Sigmoid colon (tissue), 7 donors: ENCODE results near the gene ARL8A. TPM values are rescaled to one million over a fixed set of nuclear protein-coding genes. Genes with fewer than 3 reads are reported as not detected.

ENCODE experiments used
- DNase-seq: peaks from one replicate; pipeline ENCODE4 v3.0.0-alpha.2; 2019
- H3K27ac ChIP-seq, 4 donors: fragments of 200-600 bp; sonication (generic); one replicate each; pipeline ENCODE4 v1.5.1; 2016 to 2019; ENCODE audit warnings: mild to moderate bottlenecking in 1 of 4
- H3K27me3 ChIP-seq, 3 donors: fragments of 200-600 bp; sonication (generic); one replicate each; pipeline ENCODE4 v1.5.1; 2019; ENCODE audit warnings: mild to moderate bottlenecking in 1 of 3
- H3K36me3 ChIP-seq, 4 donors: fragments of 200-600 bp; sonication (generic); one replicate each; pipeline ENCODE4 v1.5.1; 2016 to 2019
- H3K4me1 ChIP-seq, 4 donors: fragments of 200-600 bp; sonication (generic); one replicate each; pipeline ENCODE4 v1.5.1; 2017 to 2019
- H3K4me3 ChIP-seq, 4 donors: fragments of 200-600 bp; sonication (generic); one replicate each; pipeline ENCODE4 v1.5.1; 2017 to 2019; ENCODE audit warnings: mild to moderate bottlenecking in 2 of 4, moderate library complexity in 1 of 4
- H3K9me3 ChIP-seq, 4 donors: fragments of 200-600 bp in 3 of 4; sonication (generic) in 3 of 4; one replicate each; pipeline versions ENCODE4 v1.5.1 to v1.6.1; 2013 to 2019
- EP300 ChIP-seq, 4 donors: sonication (generic); formaldehyde crosslinking; IDR thresholded peaks; one replicate each; pipeline ENCODE4 v1.6.1; 2017; ENCODE audit warnings: antibody characterized with exemption in 4 of 4
- POLR2A ChIP-seq, 2 donors: fragments of 450-650 bp; IDR thresholded peaks; one replicate each; pipeline ENCODE4 v1.6.1; 2016; ENCODE audit warnings: antibody characterized with exemption in 2 of 2, mild to moderate bottlenecking in 2 of 2, moderate library complexity in 2 of 2
- POLR2AphosphoS5 ChIP-seq, 4 donors: sonication (generic); formaldehyde crosslinking; IDR thresholded peaks; one replicate each; pipeline ENCODE4 v1.6.1; 2017; ENCODE audit warnings: antibody characterized with exemption in 4 of 4
- WGBS, 2 donors: extraction: QIAGEN DNeasy Blood & Tissue Kit; methylation state at CpG; one replicate each; pipeline ENCODE4 v1.1.7; 2013; 5-methylcytosine and 5-hydroxymethylcytosine counted together
- intact Hi-C: fragments of 100-400 bp; cut with DNase I; formaldehyde crosslinking; loops from one replicate; pipeline ENCODE4 v1.15.1; 2023
- polyA plus RNA-seq, 3 donors: library from polyadenylated mRNA; stranded (reverse); fragments of 200-250 nt; gene quantifications; one replicate each; pipeline ENCODE4 v1.2.3, GENCODE V29; 2013
- total RNA-seq, 4 donors: library from RNA; depleted of rRNA; stranded (reverse); fragments of >200 nt; gene quantifications; one replicate each; pipeline ENCODE4 v1.1.0, GENCODE V29; 2016
- TF ChIP-seq, protein P1 (sequence below), 4 experiments: fragments of 450-650 bp in 3 of 4; fragments of 200-600 bp in 1 of 4; IDR thresholded peaks; one replicate each; pipeline ENCODE4 v1.5.1; 2016 to 2019; ENCODE audit warnings: antibody characterized with exemption in 4 of 4, mild to moderate bottlenecking in 3 of 4, moderate library complexity in 2 of 4
- donor health status: healthy with polysubstance abuse.
- donor health status: Bipolar disorder and iron deficiency.
- donor health status: healthy.

The ARL8A gene
- total and polyA plus RNA-seq, 7 donors = 13.8 to 29.0 (median 22.4) TPM

GRCh38 chr1:202154766-202155477 lies 10.4 kb upstream of the ARL8A start:
- H3K27ac ChIP-seq = no peak overlapping the region
- H3K4me3 ChIP-seq = no peak overlapping the region
- no peaks in the 10 kb centered on the region for H3K9me3 ChIP-seq
- H3K4me1 ChIP-seq = no peaks in the 10 kb centered on the region
- DNase-seq = no peak
- H3K27me3 ChIP-seq = no peaks in the 10 kb centered on the region
- no peak for TF ChIP-seq POLR2A (IDR thresholded peaks at IDR 0.05)
- no peak for TF ChIP-seq EP300 (IDR thresholded peaks at IDR 0.05)
- no peak for TF ChIP-seq POLR2AphosphoS5 (IDR thresholded peaks at IDR 0.05)
- TF ChIP-seq, protein P1, sequence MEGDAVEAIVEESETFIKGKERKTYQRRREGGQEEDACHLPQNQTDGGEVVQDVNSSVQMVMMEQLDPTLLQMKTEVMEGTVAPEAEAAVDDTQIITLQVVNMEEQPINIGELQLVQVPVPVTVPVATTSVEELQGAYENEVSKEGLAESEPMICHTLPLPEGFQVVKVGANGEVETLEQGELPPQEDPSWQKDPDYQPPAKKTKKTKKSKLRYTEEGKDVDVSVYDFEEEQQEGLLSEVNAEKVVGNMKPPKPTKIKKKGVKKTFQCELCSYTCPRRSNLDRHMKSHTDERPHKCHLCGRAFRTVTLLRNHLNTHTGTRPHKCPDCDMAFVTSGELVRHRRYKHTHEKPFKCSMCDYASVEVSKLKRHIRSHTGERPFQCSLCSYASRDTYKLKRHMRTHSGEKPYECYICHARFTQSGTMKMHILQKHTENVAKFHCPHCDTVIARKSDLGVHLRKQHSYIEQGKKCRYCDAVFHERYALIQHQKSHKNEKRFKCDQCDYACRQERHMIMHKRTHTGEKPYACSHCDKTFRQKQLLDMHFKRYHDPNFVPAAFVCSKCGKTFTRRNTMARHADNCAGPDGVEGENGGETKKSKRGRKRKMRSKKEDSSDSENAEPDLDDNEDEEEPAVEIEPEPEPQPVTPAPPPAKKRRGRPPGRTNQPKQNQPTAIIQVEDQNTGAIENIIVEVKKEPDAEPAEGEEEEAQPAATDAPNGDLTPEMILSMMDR (IDR thresholded peaks at IDR 0.05) = peak in 2 of 4 experiments; percentile 14 to 16
- intact Hi-C loops = no loop called here
- no peaks in the 10 kb centered on the region for H3K36me3 ChIP-seq
- 25 to 47% methylated on average over 11 of the region's 11 CpGs for WGBS, 2 donors

GRCh38 chr1:202154148-202154765 lies 9.7 kb upstream of the ARL8A start:
- intact Hi-C loops = no loop called here
- Histone ChIP-seq H3K36me3 (no peaks in the 10 kb centered on the region), H3K9me3 (no peaks in the 10 kb centered on the region), H3K27me3 (no peaks in the 10 kb centered on the region), H3K27ac (no peak overlapping the region), H3K4me3 (no peak overlapping the region), H3K4me1 (no peaks in the 10 kb centered on the region)
- no peak for TF ChIP-seq POLR2A (IDR thresholded peaks at IDR 0.05)
- TF ChIP-seq POLR2AphosphoS5 (IDR thresholded peaks at IDR 0.05) = no peak
- TF ChIP-seq, protein P1 (IDR thresholded peaks at IDR 0.05) = no peak
- TF ChIP-seq EP300 (IDR thresholded peaks at IDR 0.05) = no peak
- 89 to 90% methylated on average over 10 of the region's 10 CpGs for WGBS, 2 donors
- DNase-seq = no peak

DNA sequence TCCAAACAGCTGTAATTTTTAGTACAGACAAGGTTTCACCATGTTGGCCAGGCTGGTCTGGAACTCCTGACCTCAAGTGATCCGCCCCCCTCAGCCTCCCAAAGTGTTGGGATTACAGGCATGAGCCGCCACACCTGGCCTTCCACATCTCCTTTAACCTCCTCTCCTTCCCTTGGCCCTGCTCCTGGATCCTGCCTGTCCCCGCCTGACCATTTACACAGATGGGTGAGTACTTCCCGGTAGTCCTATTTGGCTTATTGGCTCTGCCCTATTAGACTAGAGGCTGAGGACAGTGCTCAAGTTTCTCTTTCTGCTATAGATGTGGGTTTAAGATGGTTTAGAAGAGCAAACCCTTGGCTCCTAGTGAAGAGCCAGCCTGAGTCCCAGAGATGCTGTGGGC lies 8.7 kb upstream of the ARL8A start:
- Histone ChIP-seq H3K27ac (no peak overlapping the region), H3K4me3 (no peak overlapping the region), H3K36me3 (no peaks in the 10 kb centered on the region), H3K9me3 (no peaks in the 10 kb centered on the region), H3K27me3 (no peaks in the 10 kb centered on the region), H3K4me1 (no peaks in the 10 kb centered on the region)
- WGBS, 2 donors = 82 to 92% methylated on average over 4 of the region's 4 CpGs
- TF ChIP-seq, protein P1 (IDR thresholded peaks at IDR 0.05) = no peak
- no peak for TF ChIP-seq EP300 (IDR thresholded peaks at IDR 0.05)
- no peak for TF ChIP-seq POLR2A (IDR thresholded peaks at IDR 0.05)
- no peak for TF ChIP-seq POLR2AphosphoS5 (IDR thresholded peaks at IDR 0.05)
- intact Hi-C loops = no loop called here
- no peak for DNase-seq

GRCh38 chr1:202152399-202152798 lies 7.9 kb upstream of the ARL8A start:
- no peak for DNase-seq
- TF ChIP-seq POLR2A (IDR thresholded peaks at IDR 0.05) (no peak), POLR2AphosphoS5 (IDR thresholded peaks at IDR 0.05) (no peak), EP300 (IDR thresholded peaks at IDR 0.05) (no peak)
- TF ChIP-seq, protein P1 (IDR thresholded peaks at IDR 0.05) = no peak
- Histone ChIP-seq H3K4me1 (no peaks in the 10 kb centered on the region), H3K36me3 (no peaks in the 10 kb centered on the region), H3K27ac (no peak overlapping the region), H3K9me3 (no peaks in the 10 kb centered on the region), H3K27me3 (no peaks in the 10 kb centered on the region), H3K4me3 (no peak overlapping the region)
- 93 to 94% methylated on average over 10 of the region's 10 CpGs for WGBS, 2 donors
- intact Hi-C loops = no loop called here
